NCI-H128 (cell line): Measurements from ENCODE around the gene LMNTD1.
"Not testable (repeated sequence)": the region's sequence is repeated elsewhere in the genome, so short reads cannot be mapped to it uniquely, and the experiment has no call there.

Source experiments
- DNase-seq: peaks from one replicate; lab custom pipeline; 2025; ENCODE audit not compliant: unreplicated experiment; lab: John Stamatoyannopoulos, UW

The LMNTD1 gene

DNA sequence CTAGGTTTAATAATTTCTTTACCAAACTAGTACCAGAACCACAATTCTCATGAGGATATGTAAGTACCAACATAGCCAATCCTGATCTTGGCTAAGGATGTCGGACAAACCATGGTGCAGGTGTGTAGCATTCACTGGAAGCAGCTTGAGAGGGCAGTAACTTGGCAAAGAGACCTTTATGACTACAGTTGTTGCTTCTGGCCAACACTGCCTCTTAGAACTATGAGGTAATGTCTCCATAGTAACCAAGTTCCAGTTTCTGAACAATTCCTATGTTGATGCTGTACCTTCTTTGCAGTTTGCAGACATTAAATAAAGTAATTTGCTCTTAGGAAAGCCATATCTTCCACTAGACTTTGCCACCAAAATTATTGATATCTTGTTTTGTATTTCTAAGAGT is at the start of gene LMNTD1:
LMNTD1 (minus strand) TSS at position 186 of the 400 bp plus-strand sequence. CDS start 324 bp downstream, outside the sequence.
- no peak for DNase-seq

DNA sequence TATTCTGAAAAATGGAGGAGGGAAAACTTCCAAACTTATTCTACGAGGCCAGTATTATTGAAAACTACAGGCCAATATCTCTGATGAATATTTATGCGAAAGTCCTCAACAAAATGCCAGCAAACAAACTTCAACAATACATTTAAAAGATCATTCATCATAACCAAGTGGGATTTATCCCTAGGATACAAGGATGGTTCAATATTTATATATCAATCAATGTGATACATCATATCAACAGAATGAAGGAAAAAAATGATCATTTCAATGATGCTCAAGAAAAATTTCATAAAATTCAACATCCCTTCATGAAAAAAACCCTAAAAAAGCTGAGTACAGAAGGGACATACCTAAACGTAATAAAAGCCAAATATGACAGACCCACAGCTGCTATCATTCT is 45.9 kb upstream of the LMNTD1 start:
- no peak for DNase-seq

GRCh38 chr12:25595496-25595895 is 42.4 kb upstream of the LMNTD1 start:
- DNase-seq: not testable (repeated sequence)

- DNase-seq: no peak
These were observed 41.3 kb upstream of the LMNTD1 start for GRCh38 chr12:25594376-25594775.

DNA sequence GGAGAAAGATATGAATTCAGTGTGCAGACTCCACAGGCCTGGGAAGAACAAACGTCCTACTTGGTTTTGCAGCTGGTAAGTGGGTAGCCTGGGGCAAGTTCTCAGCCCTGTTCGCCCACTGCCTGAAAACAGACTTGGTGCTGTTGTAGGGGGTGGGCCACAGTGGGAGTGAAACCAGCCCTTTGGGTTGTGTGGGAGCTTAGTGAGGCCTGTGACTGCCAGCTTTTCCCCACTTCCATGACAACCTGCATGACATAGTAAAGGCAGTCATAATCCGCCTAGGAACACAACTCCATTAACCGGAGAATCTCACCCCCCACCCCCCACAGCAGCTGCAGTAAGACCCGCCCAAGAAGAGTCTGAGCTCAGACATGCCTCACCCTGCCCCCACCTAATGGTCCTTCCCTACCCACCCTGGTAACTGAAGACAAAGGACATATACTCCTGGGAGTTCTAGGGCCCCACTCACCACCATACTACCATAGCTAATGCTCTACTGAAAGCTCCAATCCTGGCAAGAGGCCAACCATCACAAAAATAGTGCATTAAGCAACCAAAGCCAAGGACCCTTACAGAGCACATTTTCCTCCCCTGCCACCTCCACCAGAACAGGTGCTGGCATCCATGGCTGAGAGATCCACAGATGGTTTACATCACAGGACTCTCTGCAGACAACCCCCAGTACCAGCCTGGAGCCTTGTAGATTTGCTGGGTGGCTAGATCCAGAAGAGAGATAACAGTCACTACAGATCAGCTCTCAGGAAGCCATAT is 39.8 kb upstream of the LMNTD1 start:
- no peak for DNase-seq

GRCh38 chr12:25591144-25591543 is 38.1 kb upstream of the LMNTD1 start:
- no peak for DNase-seq

DNA sequence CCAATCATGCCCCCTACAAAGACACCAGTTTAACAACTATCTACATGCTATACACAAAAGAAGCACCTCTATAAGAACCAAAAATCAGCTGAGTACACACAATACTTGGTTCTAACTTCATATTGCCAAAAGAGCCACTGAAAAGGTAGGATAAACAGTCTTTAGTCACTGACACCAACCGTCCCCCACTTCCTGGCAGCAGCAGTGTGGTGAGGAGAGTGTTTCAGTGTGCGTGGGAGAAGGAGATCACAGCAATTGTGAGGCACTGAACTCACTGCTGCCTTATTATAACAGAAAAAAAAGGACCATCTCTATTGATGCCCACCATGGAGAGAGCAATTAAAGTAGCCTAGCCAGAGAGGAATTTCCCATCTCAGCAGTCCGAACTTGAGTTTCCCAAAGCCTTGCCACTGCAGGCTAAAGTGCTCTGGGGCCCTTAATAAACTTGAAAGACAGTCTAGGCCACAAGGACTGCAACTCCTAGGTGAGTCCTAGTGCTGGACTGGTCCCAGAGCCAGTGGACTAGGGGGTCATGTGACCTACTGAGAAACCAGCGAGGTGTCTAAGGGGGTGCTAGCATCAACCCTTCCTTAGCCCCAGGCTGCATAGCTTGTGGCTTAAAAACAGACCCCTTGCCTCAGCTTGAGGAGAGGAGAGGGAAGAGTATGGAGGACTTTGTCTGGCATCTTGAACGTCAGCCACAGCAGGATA is 37.1 kb upstream of the LMNTD1 start:
- no peak for DNase-seq

DNA sequence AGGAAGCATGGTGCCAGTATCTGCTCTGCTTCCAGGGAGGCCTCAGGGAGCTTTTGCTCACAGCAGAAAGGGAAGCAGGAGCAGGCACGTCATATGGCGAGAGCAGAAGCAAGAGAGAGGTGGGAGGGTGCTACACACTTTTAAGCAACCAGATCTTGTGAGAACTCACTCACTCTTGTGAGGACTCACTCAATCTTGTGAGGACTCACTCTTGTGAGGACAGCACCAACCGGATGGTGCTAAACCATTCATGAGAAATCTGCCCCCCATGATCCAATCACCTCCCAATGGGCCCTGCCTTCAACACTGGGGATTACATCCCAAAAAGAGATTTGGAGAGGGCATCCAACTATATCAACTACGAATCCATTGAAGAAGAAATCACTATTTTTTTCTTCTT is 34.3 kb upstream of the LMNTD1 start:
- DNase-seq: no peak

DNA sequence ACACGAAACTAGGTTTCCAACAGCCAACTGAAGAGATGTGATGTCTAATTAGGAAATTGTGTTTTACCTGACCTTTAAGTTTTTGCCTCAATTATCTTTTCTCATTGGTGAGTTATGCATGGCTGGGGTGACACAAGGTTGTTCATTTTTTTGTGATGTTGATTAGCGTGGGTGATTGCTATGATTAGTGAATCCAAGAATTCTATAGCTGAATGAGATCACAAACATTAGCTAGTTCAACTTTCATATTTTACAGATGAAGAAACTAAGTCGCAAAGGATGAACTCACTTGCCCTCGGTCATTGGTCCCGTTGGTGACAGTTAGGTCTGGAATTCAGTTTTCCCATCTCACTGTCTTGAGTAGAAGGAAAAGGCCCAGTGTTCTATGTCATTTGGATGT is 32.6 kb upstream of the LMNTD1 start:
- no peak for DNase-seq

GRCh38 chr12:25585021-25585523 is 32.0 kb upstream of the LMNTD1 start:
- no peak for DNase-seq

DNA sequence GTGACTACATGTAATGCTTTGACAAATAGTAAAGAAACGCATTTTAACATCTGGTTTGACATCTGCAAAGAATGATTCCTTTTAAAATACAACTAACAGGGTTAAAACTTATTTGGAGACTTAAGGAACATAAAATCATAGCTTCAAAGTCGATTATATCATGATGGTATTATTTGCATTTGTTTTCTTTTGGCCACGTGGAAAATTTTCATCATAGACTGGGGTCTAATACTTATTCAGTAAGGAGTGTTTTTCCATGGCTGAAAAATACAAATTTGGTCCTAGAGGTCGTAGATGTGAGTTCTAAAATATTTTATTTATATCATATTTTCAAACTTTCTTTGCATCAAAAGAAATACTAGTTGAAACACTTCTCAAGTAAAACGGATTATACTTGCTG is 31.5 kb upstream of the LMNTD1 start:
- DNase-seq: no peak

DNA sequence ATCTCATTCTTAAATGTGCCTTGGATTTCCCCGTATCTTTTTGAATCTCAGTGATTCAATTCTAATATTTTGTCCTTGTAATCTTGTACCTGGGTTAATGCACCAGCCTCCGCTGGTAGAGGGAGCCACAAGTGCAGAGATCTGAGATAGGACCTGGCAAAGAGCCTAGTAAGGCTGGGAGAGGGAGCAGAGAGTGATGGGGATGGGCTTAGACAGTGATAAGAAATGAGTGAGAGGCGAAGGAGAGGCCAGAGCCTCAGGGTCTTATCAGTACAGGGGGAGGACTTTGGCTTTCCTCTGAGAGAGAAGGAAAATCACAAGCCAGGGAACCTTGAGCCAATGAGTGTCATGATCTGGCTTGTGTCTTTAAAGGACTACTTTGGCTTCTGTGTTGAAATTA is 30.5 kb upstream of the LMNTD1 start:
- DNase-seq: no peak

- no peak for DNase-seq
These were observed 28.0 kb upstream of the LMNTD1 start for GRCh38 chr12:25581067-25581466.

DNA sequence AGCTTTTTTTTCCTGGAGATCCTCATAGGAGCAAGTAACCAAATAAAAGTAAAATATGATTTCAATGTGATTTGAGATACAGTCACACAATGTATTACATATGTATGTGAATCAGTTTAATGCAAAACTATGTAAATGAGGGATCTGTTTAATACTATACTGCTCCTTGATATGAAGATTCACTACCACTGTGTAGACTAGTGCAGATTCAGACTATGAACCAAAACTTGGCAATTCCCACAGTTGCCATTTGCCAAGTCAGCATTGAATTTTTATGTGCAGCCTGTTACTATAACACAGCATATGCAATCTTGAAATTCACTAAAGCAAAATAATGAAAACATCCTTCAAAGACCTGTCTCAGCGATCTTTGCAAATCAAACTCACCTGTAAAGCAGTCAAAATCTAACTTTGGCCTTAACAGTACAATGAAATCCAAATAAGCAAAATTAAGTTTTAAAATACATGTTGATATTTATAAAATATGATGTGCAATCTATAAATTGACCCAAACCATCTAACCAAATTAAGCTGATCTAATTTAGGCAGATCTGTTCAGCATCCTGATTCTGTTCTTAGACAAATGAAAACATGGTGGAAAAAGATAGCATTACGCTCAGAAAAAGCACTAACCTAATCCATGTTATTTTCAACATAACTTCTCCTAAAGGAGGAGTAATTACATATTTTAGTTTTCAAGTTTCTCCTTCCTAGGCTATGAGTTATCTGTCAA is 25.5 kb upstream of the LMNTD1 start:
- no peak for DNase-seq

- DNase-seq: no peak
These were observed 21.7 kb upstream of the LMNTD1 start for GRCh38 chr12:25574761-25575160.

GRCh38 chr12:25573346-25573745 is 20.3 kb upstream of the LMNTD1 start:
- DNase-seq: no peak

- no peak for DNase-seq
These were observed 17.3 kb upstream of the LMNTD1 start for GRCh38 chr12:25570418-25570817.

- DNase-seq: no peak
These were observed 13.3 kb upstream of the LMNTD1 start for GRCh38 chr12:25566202-25566949.

- no peak for DNase-seq
These were observed 5.5 kb upstream of the LMNTD1 start for GRCh38 chr12:25558586-25558985.

DNA sequence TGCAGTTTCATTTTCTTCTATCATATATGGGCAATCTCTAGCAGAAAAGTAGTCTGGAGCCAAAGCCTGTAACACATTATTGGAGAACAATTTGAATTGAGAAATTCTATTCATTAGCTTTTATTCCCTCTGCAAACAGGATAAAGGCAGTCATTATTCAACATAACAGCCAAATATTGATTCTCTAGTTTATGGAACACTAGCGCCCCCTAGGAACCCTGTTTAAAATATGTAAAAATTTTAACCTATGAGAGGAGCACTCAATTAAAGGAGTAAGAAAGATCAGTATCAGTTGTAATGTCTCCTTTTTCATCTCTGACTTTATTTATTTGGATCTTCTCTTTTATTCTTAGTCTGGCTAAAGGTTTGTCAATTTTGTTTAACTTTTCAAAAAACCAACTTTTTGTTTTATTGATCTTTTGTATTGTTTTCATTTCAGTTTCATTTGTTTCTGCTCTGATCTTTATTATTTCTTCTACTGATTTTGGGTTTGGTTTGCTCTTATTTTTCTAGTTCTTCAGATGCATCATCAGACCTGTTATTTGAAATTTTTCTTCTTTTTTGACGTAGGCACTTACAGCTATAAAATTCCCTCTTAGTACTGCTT is 4.8 kb upstream of the LMNTD1 start:
- DNase-seq: no peak

DNA sequence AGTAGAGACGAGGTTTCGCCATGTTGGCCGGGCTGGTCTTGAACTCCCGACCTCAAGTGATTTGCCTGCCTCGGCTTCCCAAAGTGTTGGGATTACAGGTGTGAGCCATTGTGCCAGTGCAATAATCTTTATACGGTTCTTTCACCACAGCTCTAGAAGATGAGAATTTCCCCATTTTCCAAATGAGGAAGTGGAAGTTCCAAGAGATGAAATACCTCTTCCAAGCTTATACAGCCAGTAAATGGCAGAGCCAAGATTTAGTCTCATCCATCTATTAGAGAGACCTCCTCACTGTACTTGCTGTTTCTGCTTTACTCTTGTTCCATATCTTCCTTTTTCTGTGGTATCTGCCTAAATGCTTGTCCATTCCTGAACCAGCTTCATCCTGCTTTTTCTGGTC is 3.1 kb upstream of the LMNTD1 start:
- no peak for DNase-seq
